Left colon (tissue), 2 donors: ENCODE measurements around the gene ZDHHC11B. TPM values are rescaled to one million over a fixed set of nuclear protein-coding genes. Genes with fewer than 3 reads are reported as not detected.
"Not testable (repeated sequence)": the region's sequence is repeated elsewhere in the genome, so short reads cannot be mapped to it uniquely, and the experiment has no call there.

ENCODE experiments used
- ATAC-seq: fragments of 200-7000 bp; cut with Tn5 transposase; one replicate; pipeline ENCODE4 v1.9.1; 2020; ENCODE audit warnings: mild to moderate bottlenecking, moderate library complexity
- DNase-seq, 2 donors: peaks; one replicate each; pipeline ENCODE4 v3.0.0-alpha.2; 2020
- intact Hi-C, 2 donors: fragments of 100-400 bp; cut with DNase I in 1 of 2; cut with micrococcal nuclease in 1 of 2; formaldehyde crosslinking; loops; one replicate each; pipeline versions ENCODE4 v1.11.2 to v1.14.0; 2022; cut with DNase I, micrococcal nuclease
- total RNA-seq, 2 donors: library from RNA; stranded (reverse); fragmentation: NEBNext Ultra II Directional; extraction: Animal tissue kit (Norgen Biotek cat#: 25700); gene quantifications; one replicate each; pipeline ENCODE4 v1.2.1, GENCODE V29; 2021
- donor health status: DM: no; HTN: no; CAD: no.
- donor health status: DM: yes; HTN: yes; CAD: no.

Gene ZDHHC11B
- total RNA-seq, 2 donors from 2014 or later = 1.5 to 15.9 TPM

GRCh38 chr5:773517-774264, 10.8 kb downstream of the ZDHHC11B start:
- intact Hi-C loops = no loop called here
- no peak for ATAC-seq
- DNase-seq = peak in 1 of 2 donors; percentile 38

GRCh38 chr5:772931-773330, 11.6 kb downstream of the ZDHHC11B start:
- ATAC-seq, intact Hi-C loops: not testable (repeated sequence)
- DNase-seq = peak in 1 of 2 donors; percentile 56

- intact Hi-C loops, DNase-seq, ATAC-seq: not testable (repeated sequence)
Observed at GRCh38 chr5:772547-772890, 12.0 kb downstream of the ZDHHC11B start.

GRCh38 chr5:771841-772546, 12.5 kb downstream of the ZDHHC11B start:
- ATAC-seq, DNase-seq, intact Hi-C loops: not testable (repeated sequence)

GRCh38 chr5:771087-771781, 13.3 kb downstream of the ZDHHC11B start:
- intact Hi-C loops, ATAC-seq, DNase-seq: not testable (repeated sequence)

GRCh38 chr5:770585-770984, 13.9 kb downstream of the ZDHHC11B start:
- peak in 1 of 2 donors; percentile 2 for DNase-seq
- ATAC-seq, intact Hi-C loops: not testable (repeated sequence)

GRCh38 chr5:769485-770145, 14.9 kb downstream of the ZDHHC11B start:
- peak; percentile 1 to 29 for DNase-seq
- intact Hi-C loops, ATAC-seq: not testable (repeated sequence)

- intact Hi-C loops = no loop called here
- ATAC-seq (peak; percentile 21), DNase-seq (peak in 1 of 2 donors; percentile 27)
Observed at GRCh38 chr5:766666-767431, 17.7 kb downstream of the ZDHHC11B start.

- ATAC-seq (no peak), DNase-seq (peak in 1 of 2 donors; percentile 36)
- intact Hi-C loops = no loop called here
Observed at GRCh38 chr5:765948-766631, 18.4 kb downstream of the ZDHHC11B start.

GRCh38 chr5:763998-764781, 20.3 kb downstream of the ZDHHC11B start:
- intact Hi-C loops = no loop called here
- ATAC-seq (no peak), DNase-seq (peak in 1 of 2 donors; percentile 33)

GRCh38 chr5:763397-763796, 21.1 kb downstream of the ZDHHC11B start:
- ATAC-seq (no peak), DNase-seq (no peak)
- intact Hi-C loops = no loop called here

- ATAC-seq, DNase-seq, intact Hi-C loops: not testable (repeated sequence)
Observed at GRCh38 chr5:762996-763395, 21.5 kb downstream of the ZDHHC11B start.

- DNase-seq (peak in 1 of 2 donors; percentile 31), ATAC-seq (no peak)
- intact Hi-C loops = no loop called here
Observed at GRCh38 chr5:761854-762710, 22.4 kb downstream of the ZDHHC11B start.

GRCh38 chr5:761059-761771, 23.3 kb downstream of the ZDHHC11B start:
- ATAC-seq = no peak
- intact Hi-C loops = no loop called here
- peak; percentile 11 to 43 for DNase-seq

GRCh38 chr5:760363-761058, 24.0 kb downstream of the ZDHHC11B start:
- DNase-seq (peak; percentile 4 to 37), ATAC-seq (no peak)
- intact Hi-C loops = no loop called here
